GM21381 (cell line): ENCODE measurements around the gene FHL2.

Experiments used
- ATAC-seq: cut with Tn5 transposase; IDR thresholded peaks from one replicate; pipeline ENCODE4 v1.9.1; 2021; ENCODE audit warnings: mild to moderate bottlenecking, moderate library complexity; ENCODE audit not compliant: unreplicated experiment

The FHL2 gene

DNA sequence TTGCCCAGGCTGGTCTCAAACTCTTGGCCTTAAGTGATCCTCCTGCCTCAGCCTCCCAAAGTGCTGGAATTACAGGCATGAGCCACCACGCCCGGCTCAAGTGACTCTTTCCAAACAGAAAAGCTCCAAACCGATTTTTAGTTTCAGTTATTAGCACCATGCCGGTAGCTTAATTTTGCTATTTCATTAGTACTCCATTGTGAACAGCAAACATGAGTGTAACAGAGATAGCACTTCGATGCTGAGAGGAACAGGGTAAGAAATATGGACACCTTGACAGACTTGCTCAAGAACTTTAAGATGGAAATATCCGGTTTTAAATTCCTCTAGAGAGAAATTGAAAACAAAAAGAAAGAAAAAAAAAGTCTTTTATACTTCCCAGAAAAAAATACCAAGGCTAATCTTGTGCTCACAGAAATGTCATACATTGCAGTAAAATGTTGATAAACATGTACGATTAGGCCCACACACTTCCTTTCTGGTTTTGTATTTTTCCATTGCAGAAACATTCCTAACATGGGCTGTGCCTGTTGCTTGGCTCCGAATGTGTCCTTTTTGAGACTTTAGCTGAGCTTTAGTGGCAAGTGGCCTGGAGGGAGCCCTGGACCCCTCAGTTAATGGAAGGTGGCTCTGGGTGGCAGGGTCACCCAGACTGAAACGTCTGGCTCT lies 18.3 kb downstream of the FHL2 start:
- no peak for ATAC-seq

DNA sequence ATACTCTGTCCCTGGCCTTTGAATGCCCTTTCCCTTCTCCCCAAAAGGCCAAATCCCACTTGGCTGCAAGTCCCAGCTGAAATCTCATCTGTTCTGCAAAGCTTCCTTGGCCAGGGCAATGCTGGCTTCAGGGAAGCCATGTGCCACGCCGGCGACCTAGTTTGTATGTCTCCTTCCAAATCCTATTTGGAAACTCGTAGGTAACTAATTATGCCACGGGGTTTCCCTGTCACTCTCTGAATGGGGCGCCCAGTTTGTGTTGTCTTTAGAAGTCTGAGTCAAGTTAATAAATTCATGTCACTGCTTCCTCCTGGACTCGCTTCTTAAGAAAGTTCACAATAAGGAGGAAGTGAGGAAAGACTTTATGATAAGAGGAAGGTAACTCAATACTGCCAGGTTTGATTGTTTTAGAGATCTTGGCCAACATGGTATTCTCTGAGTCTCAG lies 19.1 kb downstream of the FHL2 start:
- ATAC-seq: no peak

- ATAC-seq: no peak
These were observed 19.9 kb downstream of the FHL2 start for GRCh38 chr2:105378921-105379383.

DNA sequence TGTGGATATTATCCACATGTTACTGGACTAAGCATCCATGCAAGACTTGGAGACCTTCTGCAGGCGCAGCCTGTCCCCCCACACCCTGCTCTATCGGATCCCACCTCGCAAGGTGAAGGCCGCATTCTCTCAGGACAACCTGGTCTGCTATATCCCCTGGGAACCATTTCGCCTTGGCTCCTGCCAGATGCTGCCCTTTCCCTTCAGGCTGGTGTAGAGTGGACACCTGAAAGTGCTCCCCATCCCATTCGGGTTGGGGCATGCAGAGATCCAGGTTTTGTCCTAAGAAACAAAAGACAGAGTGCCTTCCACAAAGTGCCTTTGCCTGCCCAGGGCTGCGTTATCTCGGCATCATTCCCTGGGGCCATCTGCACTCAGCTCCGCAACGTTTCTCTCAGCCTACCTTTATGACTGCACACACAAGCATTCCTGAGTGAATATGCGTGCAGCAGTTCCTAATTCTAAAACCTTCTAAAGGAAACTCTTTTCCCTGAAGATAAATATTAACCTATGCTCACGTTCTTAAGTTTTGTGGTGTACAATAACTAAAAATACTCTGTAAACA lies 20.5 kb downstream of the FHL2 start:
- ATAC-seq: no peak

- no peak for ATAC-seq
These were observed 21.0 kb downstream of the FHL2 start for GRCh38 chr2:105377871-105378270.

GRCh38 chr2:105376789-105377240 lies 22.0 kb downstream of the FHL2 start:
- ATAC-seq: no peak

DNA sequence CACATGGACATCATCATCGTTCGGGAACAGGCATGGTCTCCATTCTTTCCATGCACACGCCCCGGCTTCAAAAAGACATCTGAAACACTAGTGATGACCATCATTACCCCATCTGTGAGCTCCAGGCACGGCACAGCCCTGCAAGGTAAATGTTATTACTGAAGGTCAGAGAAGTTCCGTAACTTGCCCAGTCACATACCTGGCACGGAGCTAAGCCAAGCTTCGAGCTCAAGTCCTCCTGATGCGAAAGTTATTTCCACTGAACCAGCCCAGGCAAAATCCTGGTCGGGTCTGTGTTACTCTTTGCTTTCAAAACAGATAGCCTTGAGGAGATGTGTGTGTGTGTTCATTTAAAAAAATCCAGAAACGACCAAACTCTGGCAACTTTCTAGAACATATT lies 22.8 kb downstream of the FHL2 start:
- no peak for ATAC-seq

- no peak for ATAC-seq
These were observed 23.8 kb downstream of the FHL2 start for GRCh38 chr2:105375001-105375561.

DNA sequence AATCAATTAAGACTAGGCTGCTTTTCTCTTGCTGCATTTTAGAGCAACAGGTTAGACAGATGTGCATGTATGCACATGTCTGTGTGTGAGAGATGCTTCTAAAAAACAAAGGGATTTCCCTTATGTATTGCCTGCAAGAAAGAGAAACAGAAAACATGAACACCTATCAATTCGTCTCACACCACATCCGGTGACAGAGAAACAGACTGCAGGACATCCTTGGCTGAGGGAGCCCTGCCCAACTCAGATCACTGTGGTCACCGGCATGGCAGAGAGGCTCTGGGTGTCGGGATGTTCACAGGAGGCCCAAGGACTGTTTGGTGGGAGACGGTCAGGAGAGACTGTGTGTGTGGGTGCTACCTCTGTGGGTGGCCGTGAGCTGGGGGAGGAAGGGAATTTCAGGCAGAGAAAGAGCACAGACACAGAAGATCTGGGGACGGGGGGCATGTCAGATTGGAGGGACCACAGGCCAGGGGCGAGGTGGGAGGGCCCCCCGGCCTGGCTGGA lies 24.9 kb downstream of the FHL2 start:
- peak; percentile 76 for ATAC-seq

DNA sequence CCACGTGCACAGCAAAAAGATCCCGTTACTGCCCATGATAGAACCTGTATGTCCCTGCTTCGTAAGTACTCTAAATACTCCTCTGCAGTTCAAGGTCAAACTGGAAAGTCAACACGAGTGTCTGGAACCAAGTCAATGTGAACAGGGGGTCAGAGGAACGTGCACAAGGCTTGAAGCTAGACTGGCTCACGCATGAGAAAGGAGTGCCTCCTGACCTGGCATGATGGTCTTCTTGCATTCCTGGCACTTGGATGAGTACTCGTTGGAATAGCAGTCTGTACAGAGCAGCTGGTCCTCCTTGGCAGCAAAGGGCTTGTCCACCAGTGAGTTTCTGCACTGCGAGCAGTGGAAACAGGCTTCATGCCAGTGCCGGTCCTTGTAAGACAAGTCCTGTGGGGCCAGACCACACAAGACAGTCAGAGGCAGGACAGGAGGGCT lies 25.5 kb downstream of the FHL2 start:
- no peak for ATAC-seq

DNA sequence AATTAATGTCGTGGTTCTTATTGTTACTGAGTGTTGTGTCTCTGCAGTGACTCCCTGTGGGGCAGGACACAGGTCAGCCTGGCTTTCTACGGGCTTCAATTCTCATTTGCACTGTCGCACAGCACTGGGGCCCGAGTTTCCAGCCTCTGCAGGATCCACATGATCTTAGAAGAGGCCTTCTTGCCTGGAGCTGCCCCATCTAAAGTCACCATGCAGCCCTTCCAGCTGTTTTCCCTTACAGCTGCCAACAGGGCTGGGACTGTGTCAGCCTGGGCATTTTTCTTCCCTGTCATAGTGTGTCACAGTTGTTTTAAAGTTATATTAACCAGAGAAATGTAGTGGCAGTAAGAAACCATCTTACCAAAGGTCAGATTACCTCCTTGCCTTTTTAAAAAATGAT lies 27.0 kb downstream of the FHL2 start:
- ATAC-seq: no peak

GRCh38 chr2:105371156-105371555 lies 27.7 kb downstream of the FHL2 start:
- no peak for ATAC-seq

DNA sequence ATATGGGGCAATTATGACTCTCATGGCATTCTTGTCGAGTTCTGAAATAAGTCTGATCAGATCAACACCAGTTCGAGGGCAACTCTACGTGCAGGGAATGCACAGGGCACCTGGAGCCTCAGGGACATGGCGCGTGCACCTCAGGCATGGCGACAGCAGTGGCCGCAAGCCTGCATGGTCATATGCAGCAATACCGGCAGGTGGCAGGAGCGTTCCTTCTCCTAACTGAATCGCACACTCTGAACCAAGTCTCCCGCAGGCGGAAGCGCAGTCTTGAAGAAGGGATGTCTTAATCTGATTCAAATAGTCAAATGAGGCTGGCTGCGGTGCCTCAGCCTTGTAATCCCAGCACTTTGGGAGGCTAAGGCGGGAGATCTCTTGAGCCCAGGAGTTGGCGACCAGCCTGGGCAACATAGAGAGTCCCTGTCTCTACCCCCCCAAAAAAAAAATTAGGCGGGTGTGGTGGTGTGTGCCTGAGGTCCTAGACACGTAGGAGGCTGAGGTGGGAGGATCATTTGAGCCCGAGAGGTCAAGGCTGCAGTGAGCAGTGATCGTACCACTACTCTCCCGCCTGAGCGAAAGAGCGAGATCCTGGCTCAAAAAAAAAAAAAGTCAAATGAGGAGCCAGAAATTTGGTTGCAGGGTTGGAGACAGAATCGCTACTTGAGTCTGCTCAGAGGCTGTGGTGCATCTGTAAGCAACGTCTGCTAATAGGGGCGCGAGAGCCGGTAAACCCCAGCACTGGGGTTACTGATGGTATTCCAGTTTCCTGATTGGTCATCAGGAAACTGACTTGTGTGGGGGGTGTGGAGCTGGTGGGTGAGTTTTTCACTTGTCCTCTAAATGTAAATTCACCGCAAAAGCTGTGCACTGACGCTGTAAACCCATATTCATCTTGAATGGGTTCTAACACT lies 28.8 kb downstream of the FHL2 start:
- peak; percentile 91 for ATAC-seq

DNA sequence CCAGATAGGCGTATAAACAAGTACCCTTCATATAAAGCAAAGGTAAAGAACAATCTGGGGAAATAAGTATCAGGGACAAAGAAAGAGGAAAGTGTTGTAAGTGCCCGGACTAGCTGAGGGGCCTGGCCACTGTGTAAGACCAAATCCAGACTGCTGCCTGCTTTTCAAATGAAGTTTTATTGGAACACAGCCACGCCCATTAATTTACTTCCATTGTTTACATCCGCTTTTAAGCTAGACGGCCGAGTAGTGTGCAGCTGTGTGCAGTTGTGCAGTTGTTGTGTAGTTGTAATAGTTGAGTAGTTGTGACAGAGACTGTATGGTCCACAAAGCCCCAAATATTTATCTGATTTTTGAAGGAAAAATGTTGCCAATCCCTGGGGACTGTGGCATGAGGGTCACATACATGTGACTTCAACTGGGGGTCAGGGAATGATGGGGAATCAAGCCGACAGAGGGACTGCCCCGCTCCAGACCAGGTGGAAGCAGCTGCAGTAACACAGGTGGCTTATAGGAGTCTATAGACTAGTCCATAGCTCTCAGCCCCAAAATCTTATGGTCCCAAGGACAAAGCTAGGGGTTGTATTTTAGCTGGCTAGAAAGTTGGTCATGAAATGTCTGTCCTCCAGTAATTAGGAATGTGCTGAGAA lies 30.0 kb downstream of the FHL2 start:
- no peak for ATAC-seq

DNA sequence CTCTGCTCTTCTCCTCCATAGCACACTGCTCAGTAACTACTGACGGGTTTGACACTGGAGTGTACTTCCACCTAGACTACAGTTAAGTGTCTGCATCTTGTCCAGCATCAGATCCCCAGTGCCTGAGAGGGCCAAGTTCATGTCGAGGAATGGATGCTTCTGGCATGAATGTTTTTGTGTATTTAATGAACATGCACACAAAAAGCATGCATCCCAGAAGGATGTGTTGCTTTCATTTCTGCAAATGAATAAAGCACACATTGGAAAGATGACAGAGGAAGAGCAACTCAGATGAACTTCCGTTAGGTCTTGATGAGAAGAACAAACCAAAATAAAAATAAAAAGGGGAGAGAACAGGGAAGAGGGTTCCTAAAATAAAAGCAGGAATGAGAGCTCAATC lies 33.6 kb downstream of the FHL2 start:
- no peak for ATAC-seq

GRCh38 chr2:105364436-105365139 lies 34.3 kb downstream of the FHL2 start:
- no peak for ATAC-seq

- ATAC-seq: no peak
These were observed 35.8 kb downstream of the FHL2 start for GRCh38 chr2:105362862-105363591.

DNA sequence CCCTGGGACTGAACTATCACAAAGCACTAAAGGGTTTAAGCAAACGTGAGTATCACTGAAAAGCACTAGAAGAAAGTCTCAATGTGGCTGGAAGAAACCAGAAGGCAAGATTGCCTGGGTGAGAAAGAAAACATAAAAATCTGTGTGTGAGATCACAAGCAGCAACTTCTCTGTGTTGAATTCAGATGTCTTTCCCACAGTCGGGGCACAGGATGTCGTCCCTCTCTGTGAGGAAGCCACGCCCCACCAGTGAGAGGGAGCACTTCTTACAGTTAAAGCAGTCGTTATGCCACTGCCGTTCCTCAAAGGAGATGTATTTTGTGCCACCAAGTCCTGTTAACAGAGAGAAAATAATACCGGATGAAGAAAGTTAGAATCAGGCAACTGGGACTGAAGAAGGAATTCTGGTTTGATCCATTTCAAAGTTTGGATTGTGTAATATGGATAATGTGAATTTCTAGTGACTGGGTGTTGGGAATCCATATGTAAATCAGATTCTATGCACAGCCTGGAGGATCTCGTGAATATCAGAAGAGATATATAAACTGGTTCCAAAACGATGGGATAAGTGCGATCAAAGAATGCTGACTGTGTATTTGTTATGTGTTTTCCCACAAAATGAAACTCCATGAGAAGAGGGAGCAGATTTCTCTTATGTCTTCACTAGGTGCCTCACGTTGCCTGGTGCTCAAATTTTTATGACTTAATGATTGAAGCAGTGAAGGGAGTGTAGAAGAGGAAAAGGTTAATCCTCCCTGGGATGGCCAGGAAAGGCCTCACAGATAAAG lies 37.6 kb downstream of the FHL2 start:
- ATAC-seq: no peak
